OCI-LY1 (cell line): Measurements from ENCODE around the gene NDRG2.

Experiments
- CTCF ChIP-seq: fragments of 200-600 bp; sonication (generic), shearing (Covaris generic); IDR thresholded peaks from 2 replicates; pipeline ENCODE4 v1.5.1; 2017; ENCODE audit warnings: mild to moderate bottlenecking, antibody characterized with exemption, low read length, moderate library complexity, mixed read lengths
- EZH2 ChIP-seq: fragments of 200-600 bp; sonication (generic), shearing (Covaris generic); IDR thresholded peaks from 2 replicates; pipeline ENCODE4 v1.8.0; 2017; ENCODE audit warnings: borderline replicate concordance, mixed run types, mild to moderate bottlenecking, antibody characterized with exemption, low read length, moderate library complexity, mixed read lengths

GRCh38 chr14:21039585-21040369, 14.9 kb upstream of the NDRG2 start:
- TF ChIP-seq CTCF (peak; percentile 60; the same call in 1 of the 2 replicates), EZH2 (no peak)
